ENCODE measurements around the gene P2RY14. TPM values are rescaled to one million over a fixed set of nuclear protein-coding genes. Genes with fewer than 3 reads are reported as not detected.

P2RY14 gene
- total and polyA plus RNA-seq, 4 donors, result 2.1 to 11.0 (median 2.5) TPM

GRCh38 chr3:151218136-151218535, 60.2 kb downstream of the P2RY14 start:
- TF ChIP-seq CTCF (IDR thresholded peaks at IDR 0.05; ENCODE audit: control extremely low read depth, extremely low read depth), result no peak
- H3K27ac ChIP-seq (ENCODE audit: low read depth in 1 of 2, low read length in 1 of 2), result no peak overlapping the region
- no peak overlapping the region for H3K4me3 ChIP-seq
- DNase-seq (no peak), ATAC-seq (ENCODE audit: insufficient read depth, low FRiP score) (no peak)
- no peaks in the 10 kb centered on the region for H3K27me3 ChIP-seq (ENCODE audit: control insufficient read depth in 3 of 3, insufficient read depth in 3 of 3, low read length in 2 of 3)
- peaks cover 0 to 10% (median 0%) of the 10 kb centered on the region in 5 donors for H3K4me1 ChIP-seq (ENCODE audit: control insufficient read depth in 5 of 5, insufficient read depth in 5 of 5, low read length in 5 of 5)
- peaks cover 0 to 3% (median 0%) of the 10 kb centered on the region in 4 donors for H3K9me3 ChIP-seq (ENCODE audit: control insufficient read depth in 4 of 4, insufficient read depth in 3 of 4, low read length in 3 of 4)
- 61 to 68% methylated on average over 1 of the region's 1 CpG for WGBS, 2 donors
- no peaks in the 10 kb centered on the region for H3K36me3 ChIP-seq (ENCODE audit: control insufficient read depth in 4 of 4, insufficient read depth in 4 of 4, low read length in 4 of 4)
- H3K9ac ChIP-seq (ENCODE audit: insufficient read depth in 1 of 2, low read length in 2 of 2), result no peak overlapping the region

DNA sequence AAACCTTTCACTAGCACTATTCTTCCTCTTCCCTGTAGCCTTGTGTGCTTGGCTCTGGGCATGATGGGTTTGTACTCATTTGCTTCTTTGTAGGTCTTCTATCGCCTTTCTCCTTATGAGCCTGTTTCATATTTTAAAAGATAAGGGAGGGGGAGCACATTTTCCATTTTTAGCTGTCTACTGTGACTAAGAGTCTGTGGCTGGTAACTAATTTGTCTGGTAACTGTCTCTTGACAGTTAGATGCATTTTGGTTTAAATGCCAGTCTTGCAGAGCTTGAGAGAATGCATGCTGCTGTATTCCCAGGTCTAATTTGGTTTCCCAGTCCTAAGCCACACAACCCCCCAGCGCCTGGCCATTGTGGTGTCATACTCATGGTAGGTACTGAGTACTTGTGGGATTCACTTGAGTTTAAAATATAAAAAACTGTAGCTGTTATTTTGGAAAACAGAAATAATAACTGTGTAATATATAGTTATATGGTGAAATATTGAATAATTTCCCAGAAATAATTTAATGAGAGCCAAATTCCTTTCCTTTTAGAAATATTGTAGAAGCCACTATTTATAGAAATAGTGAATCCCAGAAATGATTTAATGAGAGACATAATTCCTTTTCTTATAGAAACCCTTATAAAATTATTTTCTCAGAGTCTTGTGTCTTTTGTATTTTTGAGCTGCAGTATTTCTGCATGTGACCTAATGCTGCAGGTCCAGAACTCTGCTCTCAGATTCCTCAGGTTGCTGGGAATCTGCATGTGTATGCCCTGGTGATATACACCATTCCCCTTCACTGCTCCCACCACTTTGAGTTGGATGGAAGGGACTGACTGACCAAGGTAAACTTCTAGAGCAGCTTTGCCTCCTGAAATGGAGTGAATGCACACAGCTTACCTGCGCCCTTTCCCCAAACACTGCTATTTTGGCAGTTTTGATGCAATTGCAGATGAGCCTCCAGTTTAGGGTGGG, 61.4 kb downstream of the P2RY14 start:
- Histone ChIP-seq H3K4me3 (no peak overlapping the region), H3K36me3 (ENCODE audit: control insufficient read depth in 4 of 4, insufficient read depth in 4 of 4, low read length in 4 of 4) (no peaks in the 10 kb centered on the region), H3K9me3 (ENCODE audit: control insufficient read depth in 4 of 4, insufficient read depth in 3 of 4, low read length in 3 of 4) (peaks cover 0 to 3% (median 0%) of the 10 kb centered on the region in 4 donors), H3K4me1 (ENCODE audit: control insufficient read depth in 5 of 5, insufficient read depth in 5 of 5, low read length in 5 of 5) (peaks cover 0 to 10% (median 0%) of the 10 kb centered on the region in 5 donors), H3K9ac (ENCODE audit: insufficient read depth in 1 of 2, low read length in 2 of 2) (no peak overlapping the region), H3K27ac (ENCODE audit: low read depth in 1 of 2, low read length in 1 of 2) (no peak overlapping the region), H3K27me3 (ENCODE audit: control insufficient read depth in 3 of 3, insufficient read depth in 3 of 3, low read length in 2 of 3) (no peaks in the 10 kb centered on the region)
- TF ChIP-seq CTCF (IDR thresholded peaks at IDR 0.05; ENCODE audit: control extremely low read depth, extremely low read depth), result no peak
- no peak for ATAC-seq (ENCODE audit: insufficient read depth, low FRiP score)
- no peak for DNase-seq
- 85 to 97% methylated on average over 3 of the region's 3 CpGs for WGBS, 2 donors

DNA sequence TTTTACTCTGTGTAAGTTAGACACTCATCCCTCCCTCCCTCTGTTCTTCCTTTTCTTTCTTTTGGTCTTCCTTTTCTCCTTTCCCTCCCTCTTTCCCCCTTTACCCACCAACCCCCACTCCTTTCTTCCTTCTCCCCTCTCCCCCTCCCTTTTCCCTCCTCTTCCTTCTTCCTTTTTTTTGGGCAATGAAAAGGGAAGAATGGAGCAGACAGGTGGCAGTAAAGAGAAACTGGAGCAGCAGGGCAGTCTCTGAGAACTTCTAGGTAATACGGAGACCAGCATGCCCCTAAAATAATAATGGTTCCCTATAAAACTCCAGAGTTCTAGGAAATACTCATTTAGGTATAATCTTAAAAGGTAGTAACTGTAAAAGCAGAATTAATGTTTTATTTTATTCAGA, 63.9 kb downstream of the P2RY14 start:
- Histone ChIP-seq H3K36me3 (ENCODE audit: control insufficient read depth in 4 of 4, insufficient read depth in 4 of 4, low read length in 4 of 4) (no peaks in the 10 kb centered on the region), H3K9me3 (ENCODE audit: control insufficient read depth in 4 of 4, insufficient read depth in 3 of 4, low read length in 3 of 4) (no peaks in the 10 kb centered on the region), H3K4me1 (ENCODE audit: control insufficient read depth in 5 of 5, insufficient read depth in 5 of 5, low read length in 5 of 5) (peaks cover 0 to 7% (median 0%) of the 10 kb centered on the region in 5 donors), H3K4me3 (no peak overlapping the region), H3K9ac (ENCODE audit: insufficient read depth in 1 of 2, low read length in 2 of 2) (no peak overlapping the region), H3K27ac (ENCODE audit: low read depth in 1 of 2, low read length in 1 of 2) (no peak overlapping the region), H3K27me3 (ENCODE audit: control insufficient read depth in 3 of 3, insufficient read depth in 3 of 3, low read length in 2 of 3) (no peaks in the 10 kb centered on the region)
- ATAC-seq (ENCODE audit: insufficient read depth, low FRiP score) (no peak), DNase-seq (no peak)
- 69 to 88% methylated on average over 1 of the region's 1 CpG for WGBS, 2 donors
- TF ChIP-seq CTCF (IDR thresholded peaks at IDR 0.05; ENCODE audit: control extremely low read depth, extremely low read depth), result no peak
